Stimulated activated CD4-positive, alpha-beta T cell treated with anti-CD3 and anti-CD28 coated beads, TNF-alpha, amount 100 ng/mL, for 4 hours (primary cell): ENCODE results near the gene CNOT1.
"Not testable (repeated sequence)": the region's sequence is repeated elsewhere in the genome, so short reads cannot be mapped to it uniquely, and the experiment has no call there.

Experiments used
- DNase-seq, 3 experiments: peaks; one replicate each; pipeline ENCODE4 v3.0.0-alpha.2; 2020; ENCODE audit warnings: low read depth in 3 of 3

The CNOT1 gene

GRCh38 chr16:58638148-58639036, 8.8 kb upstream of the CNOT1 start:
- DNase-seq = no peak

GRCh38 chr16:58637021-58637420, 7.4 kb upstream of the CNOT1 start:
- not testable (repeated sequence) for DNase-seq

- no peak for DNase-seq
Observed at GRCh38 chr16:58636466-58636865, 6.8 kb upstream of the CNOT1 start.

- no peak for DNase-seq
Observed at GRCh38 chr16:58635502-58635901, 5.9 kb upstream of the CNOT1 start.

GRCh38 chr16:58634265-58634802, 4.7 kb upstream of the CNOT1 start:
- no peak for DNase-seq

GRCh38 chr16:58628845-58629732, 537 bp downstream of the CNOT1 start:
- peak; percentile 18 to 32 (median 28) for DNase-seq

- DNase-seq = no peak
Observed at GRCh38 chr16:58624209-58624608, 5.4 kb downstream of the CNOT1 start.

GRCh38 chr16:58620396-58620795, 9.2 kb downstream of the CNOT1 start:
- DNase-seq = no peak

GRCh38 chr16:58615280-58615679, 14.3 kb downstream of the CNOT1 start:
- no peak for DNase-seq

- no peak for DNase-seq
Observed at GRCh38 chr16:58614860-58615259, 14.8 kb downstream of the CNOT1 start.

- no peak for DNase-seq
Observed at GRCh38 chr16:58614212-58614611, 15.4 kb downstream of the CNOT1 start.

GRCh38 chr16:58612965-58613364, 16.7 kb downstream of the CNOT1 start:
- DNase-seq = not testable (repeated sequence)

GRCh38 chr16:58608601-58609136, 21.0 kb downstream of the CNOT1 start:
- no peak for DNase-seq

GRCh38 chr16:58605562-58605961, 24.1 kb downstream of the CNOT1 start:
- no peak for DNase-seq

GRCh38 chr16:58591083-58591482, 38.5 kb downstream of the CNOT1 start:
- no peak for DNase-seq

GRCh38 chr16:58589326-58589905, 40.2 kb downstream of the CNOT1 start:
- DNase-seq = no peak

GRCh38 chr16:58588406-58588805, 41.2 kb downstream of the CNOT1 start:
- no peak for DNase-seq

- DNase-seq = no peak
Observed at GRCh38 chr16:58586340-58587030, 43.1 kb downstream of the CNOT1 start.

- DNase-seq = no peak
Observed at GRCh38 chr16:58584831-58585505, 44.7 kb downstream of the CNOT1 start.

GRCh38 chr16:58582971-58583765, 46.5 kb downstream of the CNOT1 start:
- DNase-seq = no peak
